Suprapubic skin (tissue), 4 donors: ENCODE data around the gene ELMO3.

Source experiments
- EP300 ChIP-seq: sonication (generic); formaldehyde crosslinking; IDR thresholded peaks from one replicate; pipeline ENCODE4 v1.6.1; 2017; ENCODE audit warnings: antibody characterized with exemption
- POLR2A ChIP-seq, 2 donors: fragments of 450-650 bp; IDR thresholded peaks; one replicate each; pipeline ENCODE4 v1.6.1; 2017; ENCODE audit warnings: antibody characterized with exemption in 2 of 2, mild to moderate bottlenecking in 2 of 2, moderate library complexity in 2 of 2
- POLR2AphosphoS5 ChIP-seq, 3 donors: sonication (generic); formaldehyde crosslinking; IDR thresholded peaks; one replicate each; pipeline ENCODE4 v1.6.1; 2017; ENCODE audit warnings: antibody characterized with exemption in 3 of 3
- TF ChIP-seq, protein P1 (sequence below), 2 donors: fragments of 200-600 bp in 1 of 2; fragments of 450-650 bp in 1 of 2; sonication (generic) in 1 of 2; IDR thresholded peaks; one replicate each; pipeline ENCODE4 v1.5.1; 2016 to 2019; ENCODE audit warnings: antibody characterized with exemption in 2 of 2, mild to moderate bottlenecking in 1 of 2, moderate library complexity in 1 of 2

GRCh38 chr16:67209565-67209964 is 10.6 kb downstream of the ELMO3 start:
- TF ChIP-seq POLR2A (IDR thresholded peaks at IDR 0.05), result no peak
- no peak for TF ChIP-seq POLR2AphosphoS5 (IDR thresholded peaks at IDR 0.05)
- TF ChIP-seq, protein P1, sequence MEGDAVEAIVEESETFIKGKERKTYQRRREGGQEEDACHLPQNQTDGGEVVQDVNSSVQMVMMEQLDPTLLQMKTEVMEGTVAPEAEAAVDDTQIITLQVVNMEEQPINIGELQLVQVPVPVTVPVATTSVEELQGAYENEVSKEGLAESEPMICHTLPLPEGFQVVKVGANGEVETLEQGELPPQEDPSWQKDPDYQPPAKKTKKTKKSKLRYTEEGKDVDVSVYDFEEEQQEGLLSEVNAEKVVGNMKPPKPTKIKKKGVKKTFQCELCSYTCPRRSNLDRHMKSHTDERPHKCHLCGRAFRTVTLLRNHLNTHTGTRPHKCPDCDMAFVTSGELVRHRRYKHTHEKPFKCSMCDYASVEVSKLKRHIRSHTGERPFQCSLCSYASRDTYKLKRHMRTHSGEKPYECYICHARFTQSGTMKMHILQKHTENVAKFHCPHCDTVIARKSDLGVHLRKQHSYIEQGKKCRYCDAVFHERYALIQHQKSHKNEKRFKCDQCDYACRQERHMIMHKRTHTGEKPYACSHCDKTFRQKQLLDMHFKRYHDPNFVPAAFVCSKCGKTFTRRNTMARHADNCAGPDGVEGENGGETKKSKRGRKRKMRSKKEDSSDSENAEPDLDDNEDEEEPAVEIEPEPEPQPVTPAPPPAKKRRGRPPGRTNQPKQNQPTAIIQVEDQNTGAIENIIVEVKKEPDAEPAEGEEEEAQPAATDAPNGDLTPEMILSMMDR (IDR thresholded peaks at IDR 0.05), result no peak
- no peak for TF ChIP-seq EP300
